ENCODE data around the gene REST.
A peak's percentile ranks its signal among the peaks of the same experiment; 100 is the strongest.

Gene REST

GRCh38 chr4:56986952-56987351, 79.3 kb downstream of the REST start:
- DNase-seq (ENCODE audit: low read depth), result no peak
- TF ChIP-seq CTCF (IDR thresholded peaks at IDR 0.05; ENCODE audit: insufficient read depth, low read depth, low read length, missing control alignments), result no peak
- no peak overlapping the region for H3K4me3 ChIP-seq (ENCODE audit: low read length)

- no peak overlapping the region for H3K4me3 ChIP-seq (ENCODE audit: low read length)
- TF ChIP-seq CTCF (IDR thresholded peaks at IDR 0.05; ENCODE audit: insufficient read depth, low read depth, low read length, missing control alignments), result no peak
- peak; percentile 52 for DNase-seq (ENCODE audit: low read depth)
Observed at GRCh38 chr4:56990109-56990905, 82.6 kb downstream of the REST start.

GRCh38 chr4:56995525-56995924, 87.8 kb downstream of the REST start:
- no peak for TF ChIP-seq CTCF (IDR thresholded peaks at IDR 0.05; ENCODE audit: insufficient read depth, low read depth, low read length, missing control alignments)
- peak; percentile 14 for DNase-seq (ENCODE audit: low read depth)
- no peak overlapping the region for H3K4me3 ChIP-seq (ENCODE audit: low read length)

- no peak overlapping the region for H3K4me3 ChIP-seq (ENCODE audit: low read length)
- TF ChIP-seq CTCF (IDR thresholded peaks at IDR 0.05; ENCODE audit: insufficient read depth, low read depth, low read length, missing control alignments), result no peak
Observed at GRCh38 chr4:56999751-57000150, 92.1 kb downstream of the REST start.

GRCh38 chr4:57013543-57014120, 105.9 kb downstream of the REST start:
- no peak overlapping the region for H3K4me3 ChIP-seq (ENCODE audit: low read length)
- no peak for TF ChIP-seq CTCF (IDR thresholded peaks at IDR 0.05; ENCODE audit: insufficient read depth, low read depth, low read length, missing control alignments)
- no peak for DNase-seq (ENCODE audit: low read depth)

More at GRCh38 chr4:56999751-57000150, 92.1 kb downstream of the REST start:
- DNase-seq (ENCODE audit: low read depth), result no peak

All from epithelial cell of esophagus (primary cell).